Stimulated activated CD4-positive, alpha-beta T cell treated with anti-CD3 and anti-CD28 coated beads, Interleukin-4, amount 100 ng/mL, for 48 hours (primary cell): ENCODE measurements around the gene MAP4K4.

Source experiments
- DNase-seq, 2 donors: peaks; one replicate each; pipeline ENCODE4 v3.0.0-alpha.2; 2020; ENCODE audit warnings: low read depth in 2 of 2

MAP4K4 gene

GRCh38 chr2:101692766-101693165 is 4.7 kb upstream of the MAP4K4 start:
- DNase-seq: no peak

GRCh38 chr2:101693991-101694588 is 3.4 kb upstream of the MAP4K4 start:
- DNase-seq: no peak

GRCh38 chr2:101696272-101697123 is 1.0 kb upstream of the MAP4K4 start:
- DNase-seq: no peak

DNA sequence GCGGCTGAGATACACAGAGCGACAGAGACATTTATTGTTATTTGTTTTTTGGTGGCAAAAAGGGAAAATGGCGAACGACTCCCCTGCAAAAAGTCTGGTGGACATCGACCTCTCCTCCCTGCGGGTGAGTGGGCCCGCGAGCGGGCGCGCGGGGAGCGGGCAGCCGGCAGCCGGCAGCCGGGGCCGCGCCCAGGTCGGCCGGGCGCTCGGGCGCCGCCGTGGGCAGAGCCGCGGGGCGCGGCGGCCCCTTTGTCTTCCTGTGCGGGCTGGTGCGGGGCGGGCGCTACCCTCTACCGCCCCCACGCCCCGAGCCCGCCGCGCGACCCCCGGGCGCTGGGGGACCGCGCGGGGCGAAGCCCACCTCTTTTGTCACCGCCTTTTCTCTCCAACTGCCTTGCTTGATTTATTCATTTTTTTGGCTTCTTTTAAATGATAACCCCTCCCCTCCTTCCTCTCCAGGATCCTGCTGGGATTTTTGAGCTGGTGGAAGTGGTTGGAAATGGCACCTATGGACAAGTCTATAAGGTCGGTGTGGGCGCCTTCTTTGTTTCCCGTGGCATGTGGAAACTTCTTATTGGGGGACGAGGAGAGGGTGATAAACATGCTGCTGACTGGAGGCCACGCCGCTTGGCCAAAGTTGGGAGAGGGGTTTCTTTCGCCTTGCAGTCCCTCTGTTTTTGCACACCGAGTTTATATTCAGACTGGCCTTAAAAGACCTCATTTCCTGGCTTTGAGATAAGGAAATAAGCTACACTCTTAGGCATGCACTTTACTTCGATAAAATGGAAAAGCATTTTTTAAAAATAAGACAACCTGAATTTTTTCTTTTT is 722 bp downstream of the MAP4K4 start:
- no peak for DNase-seq

- no peak for DNase-seq
These were observed 1.6 kb downstream of the MAP4K4 start for GRCh38 chr2:101698844-101699754.

GRCh38 chr2:101699755-101700461 is 2.4 kb downstream of the MAP4K4 start:
- no peak for DNase-seq

DNA sequence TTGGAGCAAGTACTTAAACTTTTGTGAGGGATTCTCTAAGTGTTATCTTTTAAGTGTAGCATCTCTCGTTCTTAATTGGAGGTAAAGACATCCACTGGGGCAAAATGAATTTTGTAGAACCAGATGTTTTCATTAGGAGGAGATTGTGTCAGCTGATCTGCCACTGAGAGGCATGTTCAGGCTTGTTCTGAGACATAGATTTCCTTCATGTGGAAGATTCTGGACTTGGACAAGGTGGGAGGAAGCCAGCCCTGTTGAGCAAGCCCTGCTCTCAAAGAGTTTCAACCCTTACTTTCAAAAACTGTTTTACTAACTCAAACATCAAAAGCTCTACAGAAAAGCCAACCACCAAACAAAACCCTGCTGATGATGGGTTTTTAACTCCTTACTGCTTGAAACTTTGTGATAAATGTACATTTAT is 6.5 kb downstream of the MAP4K4 start:
- DNase-seq: peak in 1 of 2 donors; percentile 22

DNA sequence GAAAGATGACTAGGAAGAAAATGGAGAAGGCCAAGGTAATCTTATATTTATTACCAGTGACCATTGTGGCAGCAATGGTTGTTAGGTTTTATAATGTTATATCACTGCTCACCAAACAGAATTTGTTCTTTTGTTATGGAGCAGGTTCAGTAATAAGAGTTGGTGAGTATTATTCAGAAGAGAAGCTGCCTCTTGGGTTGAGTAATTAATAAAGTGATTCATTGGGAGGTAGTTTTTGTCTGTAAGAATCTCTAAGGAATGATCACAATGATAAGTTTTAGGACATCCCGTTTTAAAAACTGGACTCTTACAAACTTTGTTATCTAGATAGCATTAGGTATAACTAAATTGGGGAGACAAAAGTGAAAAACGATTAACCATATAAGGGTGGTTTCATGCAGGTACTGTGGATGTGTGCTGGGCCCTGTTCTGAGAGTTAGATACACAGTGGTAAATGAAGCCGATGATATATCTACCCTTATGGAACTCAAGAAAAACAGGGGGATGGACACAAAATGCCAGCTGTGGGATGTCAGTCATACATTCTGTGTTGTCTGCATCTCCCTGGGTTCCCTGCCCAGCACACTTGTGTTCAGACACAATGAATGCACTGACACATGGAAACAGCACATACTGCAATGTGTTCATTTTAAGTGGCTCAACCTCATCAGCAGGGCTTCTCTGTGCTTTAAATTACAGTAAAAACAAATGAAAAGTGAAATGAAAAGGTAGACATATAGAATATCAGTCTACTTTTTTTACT is 7.5 kb downstream of the MAP4K4 start:
- no peak for DNase-seq

DNA sequence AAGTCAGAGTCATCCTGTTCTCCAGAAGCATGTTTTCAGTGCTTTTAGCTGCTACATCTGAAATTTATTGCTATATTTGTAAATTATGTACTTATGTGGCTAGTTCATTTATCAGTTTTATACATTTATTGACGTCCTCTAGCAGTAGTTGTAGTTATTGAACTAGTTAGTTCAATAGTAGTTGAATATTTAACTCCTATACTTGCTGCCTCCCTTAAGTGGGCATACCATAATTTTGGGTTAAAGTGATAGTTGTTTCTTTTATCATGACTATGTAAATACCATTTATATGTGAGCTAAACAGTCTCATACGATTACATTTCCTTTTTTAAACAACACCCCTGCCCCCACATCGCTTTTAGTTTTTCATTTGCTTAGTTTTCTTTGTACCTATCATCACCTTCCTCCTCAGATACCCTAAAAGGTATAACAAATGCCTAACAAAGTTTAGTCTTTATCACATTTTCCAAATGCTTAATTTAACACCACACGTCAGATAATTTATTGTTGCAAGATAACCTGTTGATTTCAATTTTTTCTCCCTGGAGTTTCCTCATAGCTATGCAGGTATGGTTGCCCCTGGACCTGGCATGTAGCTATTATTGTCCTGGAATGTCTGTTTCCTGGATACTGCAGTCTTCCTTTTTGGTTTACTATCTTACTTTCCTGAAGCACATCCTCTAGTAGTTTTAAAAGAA is 8.8 kb downstream of the MAP4K4 start:
- DNase-seq: no peak

DNA sequence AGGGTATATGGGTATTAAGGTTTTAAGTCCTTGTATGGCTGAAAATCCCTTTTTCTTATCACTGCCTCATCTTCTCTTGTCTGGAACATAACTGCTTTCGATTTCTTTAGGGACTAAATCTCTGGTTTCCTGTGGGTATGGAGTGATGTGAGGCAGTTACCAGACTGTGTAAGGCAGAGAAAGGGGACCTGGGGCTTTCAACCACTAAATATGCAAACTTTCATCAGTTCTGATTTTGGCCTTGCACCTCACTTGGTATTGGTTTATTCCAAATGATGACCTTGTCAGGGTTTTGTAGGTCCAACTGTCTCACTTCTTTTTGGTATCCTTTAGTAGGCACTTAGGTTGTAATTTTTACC is 9.3 kb downstream of the MAP4K4 start:
- DNase-seq: no peak

DNA sequence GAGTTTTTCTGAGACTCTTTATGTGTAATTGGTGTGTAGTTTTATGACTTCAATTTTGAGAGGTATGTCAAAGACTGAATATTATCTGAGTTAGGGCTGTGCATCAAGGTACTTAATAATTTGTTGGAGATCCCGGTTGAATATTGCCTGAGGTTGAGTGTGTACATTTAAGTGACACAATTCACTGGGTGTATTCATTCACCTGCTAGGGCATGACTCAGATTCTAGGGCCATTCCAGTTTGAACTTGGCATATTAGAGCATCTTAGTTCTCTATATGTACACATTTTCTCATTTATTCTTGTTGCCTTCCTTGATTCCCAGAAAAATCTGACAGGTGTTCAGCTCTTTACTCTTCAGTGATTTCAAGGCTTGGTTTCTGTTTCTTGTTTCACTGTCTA is 12.5 kb downstream of the MAP4K4 start:
- DNase-seq: no peak

DNA sequence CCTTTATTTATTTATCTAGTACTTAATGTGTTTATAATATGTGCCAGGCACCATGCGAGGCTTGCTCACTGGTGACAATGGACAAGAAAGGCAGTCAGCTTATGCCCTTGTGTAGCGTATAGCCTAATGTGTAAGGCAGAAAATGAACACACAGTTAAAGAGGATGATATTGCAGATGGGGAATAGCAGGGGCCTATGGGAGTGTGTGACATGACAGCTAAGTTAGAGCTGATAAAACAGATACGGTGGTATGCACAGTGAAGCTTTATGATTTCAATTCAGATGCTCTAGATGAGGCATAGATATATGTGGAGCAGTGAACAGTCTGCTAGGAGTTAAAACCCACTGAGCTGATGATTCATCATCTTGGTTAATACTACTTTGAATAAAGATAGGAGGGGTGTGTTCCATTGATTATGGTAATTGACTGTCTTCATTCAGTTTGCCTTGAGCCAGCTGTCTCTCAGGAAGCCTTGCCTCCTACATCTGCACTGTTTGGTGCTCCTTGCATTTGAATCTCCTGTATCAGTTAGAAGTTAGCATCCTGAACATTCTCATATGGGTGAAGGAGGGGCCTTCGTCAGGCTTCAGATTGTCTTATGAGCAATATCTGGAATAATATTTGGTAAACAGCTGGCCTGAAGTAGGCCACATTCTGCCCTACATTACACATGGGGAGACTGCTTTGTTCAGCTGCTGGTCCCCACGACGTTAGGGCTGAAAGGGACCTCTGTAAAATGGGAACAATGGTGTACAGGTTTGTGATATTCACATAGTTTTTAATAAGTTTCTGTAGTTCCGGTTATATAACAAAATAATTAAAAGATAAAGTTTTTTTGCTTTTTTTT is 13.2 kb downstream of the MAP4K4 start:
- DNase-seq: no peak

- no peak for DNase-seq
These were observed 16.6 kb downstream of the MAP4K4 start for GRCh38 chr2:101714118-101714517.

- DNase-seq: no peak
These were observed 19.8 kb downstream of the MAP4K4 start for GRCh38 chr2:101717071-101717845.

- no peak for DNase-seq
These were observed 21.0 kb downstream of the MAP4K4 start for GRCh38 chr2:101718479-101718878.

DNA sequence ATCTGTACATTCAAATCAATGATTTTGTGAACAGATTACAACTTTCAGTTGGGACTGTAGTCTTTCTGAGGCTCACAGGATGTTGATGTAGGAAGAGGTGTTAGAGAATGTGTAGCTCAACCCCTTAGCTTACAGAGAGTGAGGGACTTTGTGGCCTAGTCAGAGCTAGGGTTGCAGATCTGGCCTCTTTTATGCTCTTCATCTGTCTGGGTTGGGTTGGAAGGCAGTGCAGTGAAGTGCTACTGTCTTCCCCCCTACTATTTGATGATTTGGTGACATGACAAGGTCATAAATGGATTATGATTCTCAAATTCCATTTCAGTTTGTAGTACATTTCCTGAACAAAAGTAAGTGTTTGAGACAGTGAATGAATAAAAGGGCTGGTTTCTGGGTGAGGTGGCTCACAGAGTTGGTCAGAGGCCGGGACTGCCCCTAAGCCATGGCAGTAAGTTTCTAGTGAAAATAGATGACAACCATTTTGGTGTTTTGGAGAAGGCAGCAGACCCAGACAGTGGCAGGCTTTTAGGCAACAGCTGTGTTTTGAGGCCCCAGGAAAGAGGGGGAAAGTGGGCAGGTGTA is 21.6 kb downstream of the MAP4K4 start:
- peak in 1 of 2 donors; percentile 60 for DNase-seq

- DNase-seq: no peak
These were observed 23.2 kb downstream of the MAP4K4 start for GRCh38 chr2:101720732-101721131.
